GM21423 (cell line): ENCODE results near the gene UGT2B15.
"Not testable (repeated sequence)": the region's sequence is repeated elsewhere in the genome, so short reads cannot be mapped to it uniquely, and the experiment has no call there.

Experiments used
- ATAC-seq: cut with Tn5 transposase; IDR thresholded peaks from one replicate; pipeline ENCODE4 v1.9.1; 2021; ENCODE audit warnings: mild to moderate bottlenecking, moderate library complexity; ENCODE audit not compliant: unreplicated experiment

Gene UGT2B15

GRCh38 chr4:68670479-68670939 is at the start of gene UGT2B15:
Gene UGT2B15 (minus strand): TSS chr4:68670652. CDS start chr4:68670618, 34 bp downstream.
- not testable (repeated sequence) for ATAC-seq

GRCh38 chr4:68719075-68719473 is 48.6 kb upstream of the UGT2B15 start:
- no peak for ATAC-seq

GRCh38 chr4:68718447-68719074 is 48.1 kb upstream of the UGT2B15 start:
- ATAC-seq = peak; percentile 61

GRCh38 chr4:68717999-68718398 is 47.5 kb upstream of the UGT2B15 start:
- peak; percentile 79 for ATAC-seq

- ATAC-seq = no peak
These were observed 43.9 kb upstream of the UGT2B15 start for GRCh38 chr4:68714400-68714799.

GRCh38 chr4:68712207-68712606 is 41.8 kb upstream of the UGT2B15 start:
- no peak for ATAC-seq

- ATAC-seq = no peak
These were observed 38.1 kb upstream of the UGT2B15 start for GRCh38 chr4:68708566-68708965.

GRCh38 chr4:68703168-68703567 is 32.7 kb upstream of the UGT2B15 start:
- ATAC-seq = not testable (repeated sequence)

GRCh38 chr4:68700152-68700551 is 29.7 kb upstream of the UGT2B15 start:
- ATAC-seq = no peak

GRCh38 chr4:68693325-68694075 is 23.0 kb upstream of the UGT2B15 start:
- ATAC-seq = no peak

GRCh38 chr4:68691186-68691585 is 20.7 kb upstream of the UGT2B15 start:
- no peak for ATAC-seq

- ATAC-seq = no peak
These were observed 12.6 kb upstream of the UGT2B15 start for GRCh38 chr4:68683034-68683433.

GRCh38 chr4:68681298-68681697 is 10.8 kb upstream of the UGT2B15 start:
- not testable (repeated sequence) for ATAC-seq

- no peak for ATAC-seq
These were observed 2.7 kb upstream of the UGT2B15 start for GRCh38 chr4:68673143-68673542.

- ATAC-seq = not testable (repeated sequence)
These were observed 765 bp upstream of the UGT2B15 start for GRCh38 chr4:68671217-68671616.

- ATAC-seq = not testable (repeated sequence)
These were observed 1.8 kb downstream of the UGT2B15 start for GRCh38 chr4:68668537-68669163.

- ATAC-seq = not testable (repeated sequence)
These were observed 2.9 kb downstream of the UGT2B15 start for GRCh38 chr4:68667551-68667950.

GRCh38 chr4:68664721-68665120 is 5.7 kb downstream of the UGT2B15 start:
- ATAC-seq = not testable (repeated sequence)

GRCh38 chr4:68662836-68663574 is 7.4 kb downstream of the UGT2B15 start:
- ATAC-seq = not testable (repeated sequence)

- no peak for ATAC-seq
These were observed 11.8 kb downstream of the UGT2B15 start for GRCh38 chr4:68658672-68659071.

GRCh38 chr4:68657022-68657594 is 13.3 kb downstream of the UGT2B15 start:
- peak; percentile 69 for ATAC-seq
